ENCODE data around the gene OR2B2.

- TF ChIP-seq TAF1 (IDR thresholded peaks at IDR 0.05; ENCODE audit: borderline replicate concordance, insufficient read depth, low read length) = no peak
- TF ChIP-seq POLR2AphosphoS5 (IDR thresholded peaks at IDR 0.05; ENCODE audit: low read depth, low read length) = no peak
Observed at GRCh38 chr6:27865850-27866356, 46.3 kb downstream of the OR2B2 start.

Data from PFSK-1 (cell line).